Measurements from ENCODE around the gene AHCTF1. TPM values are rescaled to one million over a fixed set of nuclear protein-coding genes. Genes with fewer than 3 reads are reported as not detected.
A peak's percentile ranks its signal among the peaks of the same experiment; 100 is the strongest.

The AHCTF1 gene
- total and polyA plus RNA-seq, 2 experiments from 2014 or later, result 21.7 to 49.8 TPM

GRCh38 chr1:246947255-246947654 is 15.5 kb upstream of the AHCTF1 start:
- H3K4me1 ChIP-seq (ENCODE audit: insufficient read depth), result peaks cover 20% of the 10 kb centered on the region
- H3K27ac ChIP-seq (ENCODE audit: low read depth), result no peak overlapping the region
- peaks cover 13% of the 10 kb centered on the region; the same call in 2 of the 3 replicates for H3K4me1 Mint-ChIP-seq
- DNase-seq (ENCODE audit: low spot score) (no peak), ATAC-seq (no peak; the same call in 2 of the 3 replicates)
- peak overlapping the region; percentile 24; the same call in 1 of the 2 replicates for H3K27ac Mint-ChIP-seq
- H3K9me2 ChIP-seq (ENCODE audit: insufficient read depth), result no peaks in the 10 kb centered on the region
- H2AFZ ChIP-seq, result no peak overlapping the region
- no peaks in the 10 kb centered on the region for H3K36me3 ChIP-seq (ENCODE audit: insufficient read depth)
- peaks cover 23% of the 10 kb centered on the region for H3K36me3 Mint-ChIP-seq (ENCODE audit: low read depth)
- TF ChIP-seq STAT1 (IDR thresholded peaks at IDR 0.05; ENCODE audit: unreplicated experiment), result no peak
- TF ChIP-seq NANOG (IDR thresholded peaks at IDR 0.05; ENCODE audit: borderline replicate concordance), result no peak
- TF ChIP-seq ZNF114 (CRISPR knock-in tag; IDR thresholded peaks at IDR 0.05), result no peak
- no peak for TF ChIP-seq ETS1 (IDR thresholded peaks at IDR 0.05)
- TF ChIP-seq EZH2phosphoT487 (IDR thresholded peaks at IDR 0.05; ENCODE audit: unreplicated experiment), result no peak
- no peak for TF ChIP-seq CTCF (conservative IDR thresholded peaks at IDR 0.05; ENCODE audit: low read depth in 2 of 2)
- TF ChIP-seq EZH2 (IDR thresholded peaks at IDR 0.05; ENCODE audit: low read depth, unreplicated experiment), result no peak
- TF ChIP-seq JUNB (IDR thresholded peaks at IDR 0.05; ENCODE audit: unreplicated experiment), result no peak
- TF ChIP-seq ZNF331 (CRISPR knock-in tag; IDR thresholded peaks at IDR 0.05; ENCODE audit: low read depth), result no peak
- no peak for TF ChIP-seq CREB1 (CRISPR knock-in tag; IDR thresholded peaks at IDR 0.05; ENCODE audit: low read depth)
- no peak for TF ChIP-seq REST (IDR thresholded peaks at IDR 0.05; ENCODE audit: unreplicated experiment)
- TF ChIP-seq POLR2AphosphoS5 (IDR thresholded peaks at IDR 0.05; ENCODE audit: low read depth), result no peak
- no peak overlapping the region for H3K4me3 ChIP-seq
- no peak overlapping the region for H3K4me3 Mint-ChIP-seq
- peaks cover 2% of the 10 kb centered on the region for H3K27me3 Mint-ChIP-seq (ENCODE audit: insufficient read depth, low read depth, poor library complexity)
- H3K27me3 ChIP-seq (ENCODE audit: insufficient read depth), result no peaks in the 10 kb centered on the region
- no peaks in the 10 kb centered on the region for H3F3A ChIP-seq (replicated peaks; ENCODE audit: low read depth)
- H3K9me3 Mint-ChIP-seq, result no peaks in the 10 kb centered on the region; the same call in 2 of the 3 replicates
- no peak overlapping the region for H3K4me2 ChIP-seq
- H3K79me2 ChIP-seq (replicated peaks; ENCODE audit: insufficient read depth), result no peaks in the 10 kb centered on the region
- H4K20me1 ChIP-seq (replicated peaks; ENCODE audit: insufficient read depth), result no peaks in the 10 kb centered on the region

All from GM23338 (cell line).